Mucosa of rectum (tissue), 2 donors: ENCODE results near the gene PIP5K1C.

ENCODE experiments used
- H3K27ac ChIP-seq, 2 donors: one replicate each; pipeline ENCODE4 v1.7.0; 2013; ENCODE audit warnings: inconsistent platforms in 2 of 2, low read depth in 2 of 2, low read length in 2 of 2
- H3K27me3 ChIP-seq, 2 donors: one replicate each; pipeline ENCODE4 v1.7.0; 2013; ENCODE audit warnings: low read length in 2 of 2; ENCODE audit not compliant: control insufficient read depth in 2 of 2, insufficient read depth in 2 of 2
- H3K36me3 ChIP-seq, 2 donors: one replicate each; pipeline ENCODE4 v1.7.0; 2013; ENCODE audit warnings: low read length in 2 of 2; ENCODE audit not compliant: control insufficient read depth in 2 of 2, insufficient read depth in 2 of 2
- H3K4me1 ChIP-seq, 2 donors: one replicate each; pipeline ENCODE4 v1.7.0; 2013; ENCODE audit warnings: low read length in 2 of 2, mild to moderate bottlenecking in 1 of 2; ENCODE audit not compliant: control insufficient read depth in 2 of 2, insufficient read depth in 2 of 2
- H3K4me3 ChIP-seq, 2 donors: one replicate each; pipeline ENCODE4 v1.7.0; 2013; ENCODE audit warnings: low read length in 2 of 2
- H3K9ac ChIP-seq, 2 donors: one replicate each; pipeline ENCODE4 v1.7.0; 2013; ENCODE audit warnings: low read length in 2 of 2, low read depth in 1 of 2, mild to moderate bottlenecking in 1 of 2
- H3K9me3 ChIP-seq, 2 donors: one replicate each; pipeline ENCODE4 v1.7.0; 2013; ENCODE audit warnings: low read length in 2 of 2; ENCODE audit not compliant: control insufficient read depth in 2 of 2
- donor health status: healthy.
- donor health status: Normal muscosa, but diverticular disease.

Gene PIP5K1C

GRCh38 chr19:3684817-3685410 is 15.4 kb downstream of the PIP5K1C start:
- Histone ChIP-seq H3K36me3 (peaks cover 0 to 5% of the 10 kb centered on the region in 2 donors), H3K9me3 (no peaks in the 10 kb centered on the region), H3K27ac (no peak overlapping the region), H3K9ac (no peak overlapping the region), H3K4me1 (peaks cover 7 to 9% of the 10 kb centered on the region in 2 donors), H3K4me3 (no peak overlapping the region), H3K27me3 (no peaks in the 10 kb centered on the region)

GRCh38 chr19:3684054-3684816 is 16.0 kb downstream of the PIP5K1C start:
- Histone ChIP-seq H3K9ac (no peak overlapping the region), H3K4me3 (no peak overlapping the region), H3K9me3 (no peaks in the 10 kb centered on the region), H3K4me1 (peaks cover 7 to 9% of the 10 kb centered on the region in 2 donors), H3K36me3 (peaks cover 0 to 9% of the 10 kb centered on the region in 2 donors), H3K27ac (no peak overlapping the region), H3K27me3 (no peaks in the 10 kb centered on the region)

DNA sequence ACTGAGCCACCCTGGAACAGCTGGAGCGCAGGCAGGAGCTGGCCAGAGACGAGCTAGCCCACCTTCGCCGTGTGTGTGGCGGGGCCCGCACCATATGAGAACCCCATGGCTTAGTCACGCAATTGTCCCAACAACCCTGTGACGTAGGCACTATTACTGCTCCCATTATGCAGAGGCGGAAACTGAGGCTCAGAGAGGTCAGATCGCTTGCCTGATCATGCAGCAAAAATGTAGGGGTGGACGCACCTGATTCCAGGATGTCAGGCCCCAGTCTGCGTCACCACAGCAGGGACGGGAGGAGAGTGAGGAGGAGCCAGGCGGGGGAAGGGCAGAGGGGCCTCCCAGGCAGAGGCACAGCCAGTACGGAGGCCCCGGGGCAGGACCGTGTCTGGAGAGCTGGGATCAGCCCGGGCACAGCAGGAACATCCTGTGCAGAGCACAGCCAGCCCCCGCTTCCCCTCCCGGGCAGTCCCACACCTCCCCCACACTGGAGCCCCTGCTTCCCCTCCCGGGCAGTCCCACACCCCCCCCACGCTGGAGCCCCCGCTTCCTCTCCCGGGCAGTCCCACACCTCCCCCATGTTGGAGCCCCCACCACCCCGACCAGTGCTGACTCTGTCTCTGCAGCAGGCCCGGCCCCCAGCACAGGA is 16.7 kb downstream of the PIP5K1C start:
- no peaks in the 10 kb centered on the region for H3K9me3 ChIP-seq
- H3K27me3 ChIP-seq = no peaks in the 10 kb centered on the region
- no peak overlapping the region for H3K9ac ChIP-seq
- no peak overlapping the region for H3K4me3 ChIP-seq
- H3K27ac ChIP-seq = no peak overlapping the region
- peaks cover 0 to 9% of the 10 kb centered on the region in 2 donors for H3K36me3 ChIP-seq
- H3K4me1 ChIP-seq = peaks cover 7 to 9% of the 10 kb centered on the region in 2 donors

DNA sequence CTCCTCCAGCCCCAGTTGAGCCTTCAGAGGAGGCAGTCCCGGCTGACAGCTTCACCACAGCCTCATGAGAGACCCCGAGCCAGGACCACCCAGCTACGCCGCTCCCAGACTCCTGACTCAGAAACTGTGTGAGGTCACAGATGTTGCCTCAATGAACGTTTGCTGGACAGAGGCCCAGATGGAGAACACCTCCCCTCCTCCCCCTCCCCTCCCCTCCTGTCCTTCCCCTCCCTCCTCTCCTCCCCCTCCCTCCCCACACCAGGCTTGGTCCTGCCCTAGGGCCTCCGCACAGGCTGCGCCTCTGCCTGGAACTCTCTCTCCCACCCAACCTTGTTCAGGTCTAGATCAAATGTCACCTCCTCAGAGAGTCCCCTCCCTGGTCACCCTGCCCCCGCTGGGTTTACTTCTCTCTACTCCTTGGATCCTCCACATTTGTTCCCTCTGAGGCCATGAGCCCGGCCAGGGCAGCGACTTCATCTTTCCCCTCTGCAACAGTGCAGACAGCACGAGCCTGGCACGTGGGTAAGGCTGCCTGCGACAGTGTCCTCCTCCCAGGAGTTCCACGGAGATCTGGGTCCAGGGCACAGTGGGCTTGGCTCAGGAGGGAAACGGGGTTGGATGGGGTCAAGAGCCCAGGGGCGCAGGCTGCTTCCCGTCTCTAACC is 17.4 kb downstream of the PIP5K1C start:
- Histone ChIP-seq H3K9me3 (no peaks in the 10 kb centered on the region), H3K27ac (no peak overlapping the region), H3K27me3 (no peaks in the 10 kb centered on the region), H3K36me3 (peaks cover 0 to 9% of the 10 kb centered on the region in 2 donors), H3K9ac (no peak overlapping the region), H3K4me3 (no peak overlapping the region), H3K4me1 (peaks cover 3 to 7% of the 10 kb centered on the region in 2 donors)

DNA sequence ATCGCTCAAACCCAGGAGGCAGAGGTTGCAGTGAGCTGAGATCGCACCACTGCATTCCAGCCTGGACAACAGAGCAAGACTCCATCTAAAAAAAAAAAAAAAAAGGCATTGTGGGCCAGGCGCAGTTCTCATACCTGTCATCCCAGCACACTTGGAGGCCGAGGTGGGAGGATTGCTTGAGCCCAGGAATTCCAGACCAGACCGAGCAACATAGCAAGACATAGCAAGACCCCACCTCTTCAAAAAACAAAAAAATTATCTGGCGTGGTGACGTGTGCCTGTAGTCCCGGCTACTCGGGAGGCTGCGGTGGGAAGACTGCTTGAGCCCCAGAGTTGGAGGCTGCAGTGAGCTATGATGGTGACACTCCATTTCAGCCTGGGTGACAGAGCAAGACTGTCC is 18.0 kb downstream of the PIP5K1C start:
- H3K4me1 ChIP-seq = peaks cover 0 to under 1% of the 10 kb centered on the region in 2 donors
- no peaks in the 10 kb centered on the region for H3K27me3 ChIP-seq
- peaks cover 0 to 9% of the 10 kb centered on the region in 2 donors for H3K36me3 ChIP-seq
- no peak overlapping the region for H3K27ac ChIP-seq
- no peak overlapping the region for H3K9ac ChIP-seq
- H3K4me3 ChIP-seq = no peak overlapping the region
- no peaks in the 10 kb centered on the region for H3K9me3 ChIP-seq

DNA sequence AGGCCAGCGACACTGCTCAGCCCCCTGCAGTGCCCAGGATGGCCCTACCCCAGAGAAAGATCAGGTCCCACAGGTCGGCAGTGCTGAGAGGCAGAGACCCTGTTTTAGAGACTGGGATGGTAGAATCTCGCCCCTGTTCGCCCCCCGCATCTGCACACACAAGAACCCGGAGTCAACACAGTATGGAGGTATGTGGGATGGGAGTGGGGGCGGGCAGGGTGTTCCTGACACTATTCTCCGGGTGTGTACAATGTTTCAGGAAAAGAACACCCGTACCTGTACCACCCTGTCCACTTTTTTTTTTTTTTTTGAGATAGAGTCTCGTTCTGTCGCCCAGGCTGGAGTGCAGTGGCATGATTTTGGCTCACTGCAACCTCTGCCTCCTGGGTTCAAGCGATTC is 19.3 kb downstream of the PIP5K1C start:
- H3K27ac ChIP-seq = no peak overlapping the region
- no peak overlapping the region for H3K9ac ChIP-seq
- peaks cover 0 to 9% of the 10 kb centered on the region in 2 donors for H3K36me3 ChIP-seq
- no peaks in the 10 kb centered on the region for H3K27me3 ChIP-seq
- H3K4me1 ChIP-seq = no peaks in the 10 kb centered on the region
- H3K9me3 ChIP-seq = no peaks in the 10 kb centered on the region
- no peak overlapping the region for H3K4me3 ChIP-seq

GRCh38 chr19:3679581-3679980 is 20.7 kb downstream of the PIP5K1C start:
- no peak overlapping the region for H3K27ac ChIP-seq
- H3K4me3 ChIP-seq = no peak overlapping the region

GRCh38 chr19:3679138-3679537 is 21.1 kb downstream of the PIP5K1C start:
- Histone ChIP-seq H3K9ac (no peak overlapping the region), H3K36me3 (peaks cover 0 to 4% of the 10 kb centered on the region in 2 donors), H3K27ac (no peak overlapping the region), H3K9me3 (no peaks in the 10 kb centered on the region), H3K4me1 (no peaks in the 10 kb centered on the region), H3K4me3 (no peak overlapping the region), H3K27me3 (no peaks in the 10 kb centered on the region)

More at GRCh38 chr19:3679581-3679980, 20.7 kb downstream of the PIP5K1C start:
- H3K36me3 ChIP-seq = peaks cover 0 to 8% of the 10 kb centered on the region in 2 donors
- H3K9me3 ChIP-seq = no peaks in the 10 kb centered on the region
- no peaks in the 10 kb centered on the region for H3K27me3 ChIP-seq
- H3K4me1 ChIP-seq = no peaks in the 10 kb centered on the region
- H3K9ac ChIP-seq = no peak overlapping the region

GRCh38 chr19:3678188-3678587 is 22.1 kb downstream of the PIP5K1C start:
- H3K27me3 ChIP-seq = no peaks in the 10 kb centered on the region
- no peaks in the 10 kb centered on the region for H3K9me3 ChIP-seq
- no peak overlapping the region for H3K27ac ChIP-seq
- no peak overlapping the region for H3K4me3 ChIP-seq
- H3K4me1 ChIP-seq = no peaks in the 10 kb centered on the region
- H3K9ac ChIP-seq = no peak overlapping the region
- peaks cover 0 to 4% of the 10 kb centered on the region in 2 donors for H3K36me3 ChIP-seq
